Keratinocyte (primary cell): ENCODE measurements around the gene FGL2.
"Not testable (repeated sequence)": the region's sequence is repeated elsewhere in the genome, so short reads cannot be mapped to it uniquely, and the experiment has no call there.

Experiments
- EZH2 ChIP-seq: IDR thresholded peaks from one replicate; pipeline ENCODE4 v1.6.1; 2012; ENCODE audit warnings: inconsistent platforms, mild to moderate bottlenecking, low read length, moderate library complexity
- TF ChIP-seq, protein P1 (sequence below), 3 experiments: IDR thresholded peaks in 1 of 3; conservative IDR thresholded peaks in 1 of 3; optimal IDR thresholded peaks in 1 of 3; 2 replicates in 2 of 3; 3 replicates in 1 of 3; pipeline versions ENCODE3 to v1.5.1; 2011; ENCODE audit warnings: low read length in 3 of 3, mild to moderate bottlenecking in 3 of 3, moderate library complexity in 2 of 3, control low read depth in 1 of 3, inconsistent platforms in 1 of 3; ENCODE audit not compliant: insufficient read depth in 2 of 3; ENCODE audit errors: extremely low read depth in 1 of 3

DNA sequence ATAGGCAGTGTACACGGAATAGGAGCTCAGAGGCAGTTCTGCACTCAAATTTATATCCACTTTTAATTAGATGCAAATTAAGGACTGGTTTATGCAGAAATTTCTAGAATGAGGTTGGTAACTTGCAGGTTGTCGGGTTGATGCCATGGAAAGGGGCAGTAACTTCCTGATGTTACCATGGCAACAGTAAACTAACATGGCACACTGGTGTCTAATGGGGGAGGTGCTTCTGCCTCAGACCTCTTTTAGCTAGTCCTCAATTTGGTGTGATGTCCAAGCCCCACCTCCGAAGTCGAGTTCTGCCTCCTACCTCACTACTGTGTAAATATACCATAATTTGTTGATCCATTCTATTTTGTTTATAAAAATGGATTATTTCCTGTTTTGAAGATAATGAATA is 25.2 kb downstream of the FGL2 start:
- TF ChIP-seq, protein P1, sequence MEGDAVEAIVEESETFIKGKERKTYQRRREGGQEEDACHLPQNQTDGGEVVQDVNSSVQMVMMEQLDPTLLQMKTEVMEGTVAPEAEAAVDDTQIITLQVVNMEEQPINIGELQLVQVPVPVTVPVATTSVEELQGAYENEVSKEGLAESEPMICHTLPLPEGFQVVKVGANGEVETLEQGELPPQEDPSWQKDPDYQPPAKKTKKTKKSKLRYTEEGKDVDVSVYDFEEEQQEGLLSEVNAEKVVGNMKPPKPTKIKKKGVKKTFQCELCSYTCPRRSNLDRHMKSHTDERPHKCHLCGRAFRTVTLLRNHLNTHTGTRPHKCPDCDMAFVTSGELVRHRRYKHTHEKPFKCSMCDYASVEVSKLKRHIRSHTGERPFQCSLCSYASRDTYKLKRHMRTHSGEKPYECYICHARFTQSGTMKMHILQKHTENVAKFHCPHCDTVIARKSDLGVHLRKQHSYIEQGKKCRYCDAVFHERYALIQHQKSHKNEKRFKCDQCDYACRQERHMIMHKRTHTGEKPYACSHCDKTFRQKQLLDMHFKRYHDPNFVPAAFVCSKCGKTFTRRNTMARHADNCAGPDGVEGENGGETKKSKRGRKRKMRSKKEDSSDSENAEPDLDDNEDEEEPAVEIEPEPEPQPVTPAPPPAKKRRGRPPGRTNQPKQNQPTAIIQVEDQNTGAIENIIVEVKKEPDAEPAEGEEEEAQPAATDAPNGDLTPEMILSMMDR (optimal IDR thresholded peaks at IDR 0.05 in 1 of 3, IDR thresholded peaks at IDR 0.05 in 1 of 3, conservative IDR thresholded peaks at IDR 0.05 in 1 of 3; ENCODE audit: extremely low read depth in 1 of 3, insufficient read depth in 2 of 3, low read length in 3 of 3): not testable (repeated sequence)
- TF ChIP-seq EZH2: not testable (repeated sequence)
